Activated gamma-delta T cell (primary cell): Measurements from ENCODE around the gene NUTM2D.
A peak's percentile ranks its signal among the peaks of the same experiment; 100 is the strongest.
"Not testable (repeated sequence)": the region's sequence is repeated elsewhere in the genome, so short reads cannot be mapped to it uniquely, and the experiment has no call there.

Experiments used
- DNase-seq: peaks from one replicate; lab custom pipeline; 2025; lab: John Stamatoyannopoulos, UW
- total RNA-seq, 2 donors: gene quantifications; one replicate each; lab custom pipeline; 2026; lab: John Stamatoyannopoulos, UW

The NUTM2D gene
- total RNA-seq = 1.3 to 2.3 reads per million in 2 donors

- not testable (repeated sequence) for DNase-seq
Observed at GRCh38 chr10:87357444-87357843, at the start of gene NUTM2D. NUTM2D (plus strand) TSS chr10:87357744; CDS start chr10:87358266, 522 bp downstream.

GRCh38 chr10:87308702-87309101, 48.8 kb upstream of the NUTM2D start:
- DNase-seq = not testable (repeated sequence)

GRCh38 chr10:87309657-87310056, 47.9 kb upstream of the NUTM2D start:
- not testable (repeated sequence) for DNase-seq

- DNase-seq = not testable (repeated sequence)
Observed at GRCh38 chr10:87311521-87311920, 46.0 kb upstream of the NUTM2D start.

GRCh38 chr10:87313649-87314359, 43.7 kb upstream of the NUTM2D start:
- DNase-seq = not testable (repeated sequence)

GRCh38 chr10:87314360-87314973, 43.1 kb upstream of the NUTM2D start:
- DNase-seq = not testable (repeated sequence)

GRCh38 chr10:87321505-87321904, 36.0 kb upstream of the NUTM2D start:
- not testable (repeated sequence) for DNase-seq

GRCh38 chr10:87324559-87324958, 33.0 kb upstream of the NUTM2D start:
- DNase-seq = not testable (repeated sequence)

- not testable (repeated sequence) for DNase-seq
Observed at GRCh38 chr10:87327958-87328357, 29.6 kb upstream of the NUTM2D start.

- DNase-seq = not testable (repeated sequence)
Observed at GRCh38 chr10:87329131-87329530, 28.4 kb upstream of the NUTM2D start.

- not testable (repeated sequence) for DNase-seq
Observed at GRCh38 chr10:87332687-87333086, 24.9 kb upstream of the NUTM2D start.

- DNase-seq = not testable (repeated sequence)
Observed at GRCh38 chr10:87340411-87340810, 17.1 kb upstream of the NUTM2D start.

GRCh38 chr10:87341546-87342142, 15.9 kb upstream of the NUTM2D start:
- not testable (repeated sequence) for DNase-seq

GRCh38 chr10:87342249-87342710, 15.3 kb upstream of the NUTM2D start:
- peak; percentile 64 for DNase-seq

GRCh38 chr10:87342711-87343258, 14.8 kb upstream of the NUTM2D start:
- DNase-seq = peak; percentile 65

GRCh38 chr10:87345743-87346142, 11.8 kb upstream of the NUTM2D start:
- not testable (repeated sequence) for DNase-seq

GRCh38 chr10:87350161-87350560, 7.4 kb upstream of the NUTM2D start:
- not testable (repeated sequence) for DNase-seq

GRCh38 chr10:87352825-87353224, 4.7 kb upstream of the NUTM2D start:
- DNase-seq = not testable (repeated sequence)

- not testable (repeated sequence) for DNase-seq
Observed at GRCh38 chr10:87355110-87355509, 2.4 kb upstream of the NUTM2D start.

GRCh38 chr10:87358159-87358558, 615 bp downstream of the NUTM2D start:
- DNase-seq = not testable (repeated sequence)

GRCh38 chr10:87369514-87370112, 12.1 kb downstream of the NUTM2D start:
- not testable (repeated sequence) for DNase-seq

- not testable (repeated sequence) for DNase-seq
Observed at GRCh38 chr10:87374091-87374490, 16.5 kb downstream of the NUTM2D start.
